HG02870 (cell line): ENCODE data around the gene NIPAL4.
"Not testable (repeated sequence)": the region's sequence is repeated elsewhere in the genome, so short reads cannot be mapped to it uniquely, and the experiment has no call there.

Experiments used
- ATAC-seq: cut with Tn5 transposase; IDR thresholded peaks from one replicate; pipeline ENCODE4 v1.9.1; 2021; ENCODE audit warnings: mild to moderate bottlenecking, moderate library complexity; ENCODE audit not compliant: unreplicated experiment

NIPAL4 gene

DNA sequence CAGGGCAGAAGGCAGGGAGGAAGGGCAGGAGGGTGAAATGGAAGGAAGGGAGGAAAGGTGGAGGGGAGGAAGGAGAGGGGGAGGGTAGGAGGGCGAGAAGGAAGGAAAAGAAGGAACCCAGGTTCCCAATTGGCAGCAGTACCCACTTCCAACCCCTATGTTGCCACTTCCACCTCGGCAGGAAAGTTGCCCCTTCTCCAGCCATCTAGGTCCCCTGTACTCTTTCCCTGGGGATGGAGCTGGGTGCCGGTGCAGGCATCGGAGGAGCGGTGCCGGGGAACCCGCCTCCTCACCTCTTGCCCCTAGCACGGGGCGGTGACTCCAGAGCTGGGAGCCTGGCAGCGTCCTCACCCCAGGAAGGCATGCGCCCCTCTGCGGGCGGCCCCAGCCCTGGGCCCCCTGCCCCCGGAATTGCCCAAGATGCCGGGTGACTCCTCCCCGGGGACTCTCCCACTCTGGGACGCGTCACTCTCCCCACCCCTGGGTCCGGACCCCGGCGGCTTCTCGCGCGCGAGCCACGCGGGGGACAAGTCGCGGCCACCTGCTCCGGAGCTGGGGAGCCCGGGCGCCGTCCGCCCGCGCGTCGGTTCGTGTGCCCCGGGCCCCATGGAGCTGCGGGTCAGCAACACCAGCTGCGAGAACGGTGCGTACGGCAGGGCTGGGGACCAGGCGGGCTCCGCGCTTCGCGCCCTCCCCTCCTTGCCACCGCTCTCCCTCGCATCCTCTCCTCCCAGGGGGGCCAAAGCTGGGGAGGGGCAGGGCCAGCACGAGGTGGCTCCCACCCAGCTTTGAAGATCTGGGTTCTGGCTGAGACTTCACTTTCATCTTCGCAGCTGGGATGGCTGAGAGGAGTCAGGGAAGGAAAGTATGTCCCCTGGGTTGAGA is at the start of gene NIPAL4:
Gene NIPAL4 (plus strand): TSS at position 499 of the 885 bp plus-strand sequence. CDS start 108 bp downstream, at position 607.
- ATAC-seq = no peak

DNA sequence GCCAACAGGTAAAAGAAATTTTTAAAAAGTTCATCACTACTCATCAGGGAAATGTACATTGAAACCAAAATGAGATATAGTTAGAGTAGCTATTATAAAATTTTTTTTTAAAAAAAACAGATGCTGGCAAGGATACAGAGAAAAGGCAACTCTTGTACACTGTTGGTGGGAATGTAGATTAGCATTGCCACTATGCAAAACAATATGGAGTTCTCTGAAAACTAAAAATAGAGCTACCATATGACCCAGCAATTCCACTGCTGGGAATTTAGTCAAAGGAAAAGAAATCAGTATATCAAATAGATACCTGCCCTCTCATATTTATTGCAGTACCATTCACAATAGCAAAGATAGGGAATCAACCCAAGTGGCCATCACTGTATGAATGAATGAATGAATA is 44.2 kb upstream of the NIPAL4 start:
- no peak for ATAC-seq

DNA sequence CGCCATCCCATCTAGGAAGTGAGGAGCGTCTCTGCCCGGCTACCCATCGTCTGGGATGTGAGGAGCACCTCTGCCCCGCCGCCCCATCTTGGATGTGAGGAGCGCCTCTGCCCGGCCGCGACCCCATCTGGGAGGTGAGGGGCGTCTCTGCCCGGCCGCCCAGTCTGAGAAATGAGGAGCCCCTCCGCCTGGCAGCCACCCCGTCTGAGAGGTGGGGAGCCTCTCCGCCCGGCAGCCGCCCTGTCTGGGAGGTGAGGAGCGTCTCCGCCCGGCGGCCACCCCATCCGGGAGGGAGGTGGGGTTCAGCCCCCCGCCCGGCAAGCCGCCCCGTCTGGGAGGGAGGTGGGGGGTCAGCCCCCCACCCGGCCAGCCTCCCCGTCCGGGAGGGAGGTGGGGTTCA is 40.5 kb upstream of the NIPAL4 start:
- not testable (repeated sequence) for ATAC-seq

DNA sequence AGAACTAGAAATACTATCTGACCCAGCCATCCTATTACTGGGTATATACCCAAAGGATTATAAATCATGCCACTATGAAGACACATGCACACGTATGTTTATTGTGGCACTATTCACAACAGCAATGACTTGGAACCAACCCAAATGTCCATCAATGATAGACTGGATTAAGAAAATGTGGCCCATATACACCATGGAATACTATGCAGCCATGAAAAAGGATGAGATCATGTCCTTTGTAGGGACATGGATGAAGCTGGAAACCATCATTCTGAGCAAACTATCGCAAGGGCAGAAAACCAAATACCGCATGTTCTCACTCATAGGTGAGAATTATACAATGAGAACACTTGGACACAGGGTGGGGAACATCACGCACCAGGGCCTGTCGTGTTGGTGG is 30.1 kb upstream of the NIPAL4 start:
- not testable (repeated sequence) for ATAC-seq

DNA sequence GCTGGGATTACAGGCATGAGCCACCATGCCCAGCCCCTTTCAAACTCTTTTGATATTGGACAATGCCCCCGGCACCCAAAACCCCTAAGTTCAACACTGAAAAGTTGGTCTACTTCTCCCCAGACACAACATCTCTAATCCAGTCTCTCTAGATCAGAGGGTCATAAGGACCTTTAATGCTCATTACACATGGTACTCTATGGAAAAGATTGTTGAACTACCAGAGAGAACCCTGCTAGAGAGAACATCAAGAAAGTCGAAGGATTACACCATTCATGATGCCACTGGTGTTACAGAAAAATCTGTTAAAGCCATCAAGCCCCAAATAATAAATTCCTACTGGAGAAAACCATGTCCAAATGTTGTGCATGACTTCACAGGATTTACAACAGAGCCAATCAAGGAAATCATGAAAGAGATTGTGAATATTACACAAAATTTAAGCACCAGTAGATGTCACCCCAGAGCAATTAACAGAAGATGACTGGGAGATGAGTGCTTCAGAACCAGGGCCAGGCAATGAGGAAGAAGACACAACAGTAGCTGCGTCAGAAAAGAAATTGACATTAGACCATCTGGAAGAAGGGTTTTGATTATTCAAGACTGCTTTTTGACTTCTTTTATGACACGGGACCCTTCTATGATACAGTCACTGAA is 28.3 kb upstream of the NIPAL4 start:
- ATAC-seq = no peak

DNA sequence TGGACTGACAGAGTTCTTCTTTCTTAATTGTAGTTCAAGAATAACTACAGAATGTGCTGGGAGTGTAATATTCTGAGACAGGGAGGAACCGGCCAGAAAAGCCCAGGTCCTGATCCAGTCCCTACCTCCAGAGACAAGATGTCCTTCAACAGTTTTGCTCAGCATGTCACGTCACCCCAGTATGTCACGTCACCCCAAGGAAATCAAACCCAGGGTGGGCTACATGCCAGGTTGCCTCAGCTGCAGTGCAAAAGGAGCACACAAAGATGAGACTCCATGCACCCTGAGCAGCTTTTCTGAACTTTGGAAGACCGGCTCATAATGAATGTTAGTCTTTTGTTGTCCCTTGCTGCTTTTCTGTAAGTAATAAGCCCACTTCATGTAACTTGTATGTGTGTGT is 25.9 kb upstream of the NIPAL4 start:
- no peak for ATAC-seq

DNA sequence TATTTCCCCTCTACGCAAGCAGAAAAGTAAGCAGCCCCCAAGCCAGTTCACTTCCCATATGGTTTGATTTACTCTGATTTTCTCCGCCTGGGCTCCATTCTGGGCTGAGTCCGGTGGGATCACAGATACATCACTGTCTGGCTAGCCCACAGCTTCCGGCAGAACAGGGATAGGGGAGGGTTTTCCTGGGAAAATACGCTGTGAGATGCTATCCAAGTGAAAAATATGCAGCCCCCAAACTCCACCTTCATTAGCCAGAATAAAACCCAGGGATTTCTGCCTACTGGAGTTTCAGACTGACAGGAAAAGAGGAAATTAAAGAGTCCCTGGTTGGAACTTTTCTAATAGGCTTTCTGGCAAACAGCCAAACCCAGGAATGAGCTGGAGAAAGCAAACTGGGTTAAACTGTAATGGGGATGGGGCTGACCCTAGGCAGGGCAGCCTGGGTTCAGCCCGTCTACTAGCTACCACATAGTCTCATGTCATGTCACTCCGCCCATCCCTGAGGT is 16.9 kb upstream of the NIPAL4 start:
- no peak for ATAC-seq

DNA sequence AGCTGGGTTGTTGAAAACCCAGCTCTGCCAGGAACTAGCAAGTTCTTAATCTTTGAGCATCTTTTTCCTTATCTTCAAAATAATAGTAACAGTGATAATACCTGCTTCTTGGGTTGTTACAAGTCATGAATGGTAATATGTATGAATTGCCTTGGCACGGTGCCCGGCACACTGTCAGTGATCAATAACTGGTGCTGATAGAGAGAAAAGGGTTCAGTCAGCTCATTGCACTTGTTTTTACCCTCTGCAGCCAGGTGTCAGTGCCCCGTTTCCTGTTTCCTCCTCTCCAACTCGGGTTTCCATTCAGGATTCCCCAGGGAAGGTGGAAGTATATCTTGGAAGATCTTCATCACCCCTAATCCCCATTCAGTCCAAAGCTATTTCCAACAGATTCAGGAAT is 15.8 kb upstream of the NIPAL4 start:
- ATAC-seq = no peak

DNA sequence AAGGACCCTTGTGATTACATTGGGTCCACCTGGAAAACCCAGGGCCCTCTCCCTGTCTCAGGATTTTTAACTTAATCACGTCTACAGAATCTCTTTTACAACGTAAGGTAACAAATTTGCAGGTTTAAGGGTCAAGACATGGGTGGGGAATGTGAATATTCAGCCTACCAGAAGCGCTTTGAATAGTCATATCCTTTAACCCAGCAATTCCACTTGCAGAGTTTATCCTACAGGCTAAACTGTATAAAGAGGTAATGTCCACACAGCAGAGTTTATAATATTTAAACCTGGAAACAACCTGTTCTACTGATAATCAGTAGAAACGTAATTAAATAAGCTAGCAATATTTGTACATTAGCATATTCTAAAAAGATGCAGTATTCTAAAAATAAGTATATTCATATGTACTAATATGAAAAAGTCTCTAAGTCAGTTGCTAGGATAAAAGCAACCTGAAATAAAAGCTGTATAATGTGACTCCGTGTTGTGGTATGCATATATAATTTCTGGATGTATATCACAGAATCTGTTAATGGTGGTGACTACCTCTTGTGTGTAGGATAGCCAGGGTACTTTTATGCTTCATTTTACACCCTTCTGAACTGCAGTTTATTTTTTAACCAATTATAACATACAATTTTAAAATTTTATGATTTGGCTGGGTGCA is 14.1 kb upstream of the NIPAL4 start:
- ATAC-seq = no peak

DNA sequence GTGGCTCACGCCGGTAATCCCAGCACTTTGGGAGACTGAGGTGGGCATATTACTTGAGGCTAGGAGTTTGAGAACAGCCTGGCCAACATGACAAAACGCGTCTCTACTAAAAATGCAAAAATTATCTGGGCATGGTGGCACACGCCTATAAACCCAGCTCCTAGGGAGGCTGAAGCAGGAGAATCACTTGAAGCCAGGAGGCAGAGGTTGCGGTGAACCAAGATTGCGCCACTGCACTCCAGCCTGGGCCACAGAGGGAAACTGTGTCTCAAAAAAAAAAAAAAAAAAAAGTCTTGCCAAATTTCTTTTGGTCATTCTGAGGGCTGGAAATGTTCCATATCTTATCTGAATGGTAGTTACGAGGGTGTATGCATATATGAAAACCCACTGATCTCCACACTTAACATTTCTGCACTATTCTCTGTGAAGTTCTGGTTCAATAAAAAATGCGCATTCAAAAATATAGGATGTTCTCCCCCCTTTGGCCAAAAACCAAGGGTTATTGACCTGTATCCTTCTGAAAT is 13.5 kb upstream of the NIPAL4 start:
- no peak for ATAC-seq

DNA sequence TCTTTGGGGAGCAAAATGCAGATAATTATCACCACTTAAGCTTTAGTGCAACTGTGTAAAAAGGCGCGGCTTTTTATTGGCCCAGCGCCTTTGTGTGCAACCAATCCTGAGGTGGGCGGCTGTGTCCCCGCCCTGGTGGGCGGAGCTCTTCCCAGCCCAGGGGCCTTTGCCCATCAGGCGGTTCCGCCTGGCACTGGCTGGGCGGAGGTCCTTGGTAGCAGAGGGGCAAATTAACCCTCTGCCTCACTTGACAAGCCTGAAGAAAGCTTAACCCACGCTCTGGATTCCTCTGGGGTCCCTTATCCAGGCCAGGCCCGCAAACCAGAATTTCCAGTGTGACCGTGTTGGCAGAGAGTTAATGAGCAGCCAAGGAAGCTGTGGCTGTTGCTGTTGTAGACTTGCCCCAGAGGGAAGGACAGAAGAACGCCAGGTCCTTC is 12.8 kb upstream of the NIPAL4 start:
- ATAC-seq = no peak

DNA sequence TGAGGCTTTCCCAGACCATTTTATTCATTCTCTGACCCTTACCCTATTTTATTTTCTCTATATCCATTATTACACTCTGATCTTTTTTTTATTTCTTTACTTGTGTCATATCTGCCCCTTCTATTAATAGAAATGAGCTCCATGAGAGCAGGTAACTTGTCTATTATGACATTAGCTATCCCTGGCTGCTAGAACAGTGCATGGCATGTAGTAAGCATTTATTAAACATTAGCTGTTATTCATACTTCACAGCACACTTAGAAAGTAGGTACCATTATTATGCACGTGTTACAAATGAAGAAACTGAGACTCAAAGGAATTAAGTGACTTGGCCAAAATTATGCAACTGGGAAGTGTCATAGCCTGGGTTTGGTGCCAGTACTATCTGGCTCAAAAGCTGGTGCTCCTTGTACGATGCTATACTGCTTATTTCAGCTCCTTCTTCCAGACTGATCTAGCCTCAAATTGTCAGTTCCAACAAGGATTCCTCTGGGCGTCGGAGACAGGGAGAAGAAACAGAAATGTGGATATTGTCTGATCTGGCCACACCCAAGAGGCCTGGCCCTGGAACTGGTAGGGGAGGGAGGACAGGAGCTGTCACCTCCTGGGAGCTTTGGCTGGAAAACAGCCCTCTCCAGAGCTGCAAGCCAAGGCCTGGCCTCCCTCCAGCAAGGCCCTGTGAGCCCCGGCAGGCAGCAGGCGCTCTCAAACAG is 10.8 kb upstream of the NIPAL4 start:
- ATAC-seq = no peak

DNA sequence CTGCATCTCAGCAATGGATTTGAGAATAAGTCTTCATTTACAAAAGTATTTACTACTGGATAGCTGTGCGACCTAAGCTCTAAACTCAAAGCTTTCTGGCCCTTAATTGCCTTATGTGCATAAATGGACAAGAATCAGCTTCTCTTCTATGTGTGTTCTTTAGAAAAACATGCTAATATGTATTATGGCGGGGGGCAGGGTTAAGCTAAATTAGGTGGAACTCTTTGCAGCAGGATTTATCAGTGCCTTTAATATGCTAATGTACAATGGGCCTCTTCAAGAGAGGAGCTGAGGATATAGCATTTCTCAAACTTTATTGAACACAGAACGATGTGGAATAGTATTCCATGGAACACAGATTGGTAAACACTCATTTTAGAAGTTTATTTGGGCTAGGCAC is 10.0 kb upstream of the NIPAL4 start:
- ATAC-seq = no peak

DNA sequence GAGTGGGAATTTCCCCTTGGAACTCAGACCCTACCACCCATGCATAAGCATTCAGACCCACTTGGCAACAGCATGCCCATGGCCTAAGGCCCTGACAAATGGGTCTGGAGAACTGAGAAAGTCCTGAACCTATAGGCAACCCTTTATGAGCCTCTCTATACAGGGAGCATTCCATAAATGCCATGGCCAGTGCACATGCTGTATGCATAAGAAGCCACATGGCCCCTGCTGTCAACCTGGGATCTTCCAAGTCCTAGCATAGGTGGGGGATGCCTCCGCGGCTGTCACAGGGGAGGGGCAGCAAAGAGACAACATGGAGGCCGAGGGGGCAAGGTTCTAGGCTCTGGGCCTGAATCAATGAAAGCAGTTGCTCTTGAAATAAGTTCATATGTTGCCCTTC is 8.2 kb upstream of the NIPAL4 start:
- no peak for ATAC-seq

DNA sequence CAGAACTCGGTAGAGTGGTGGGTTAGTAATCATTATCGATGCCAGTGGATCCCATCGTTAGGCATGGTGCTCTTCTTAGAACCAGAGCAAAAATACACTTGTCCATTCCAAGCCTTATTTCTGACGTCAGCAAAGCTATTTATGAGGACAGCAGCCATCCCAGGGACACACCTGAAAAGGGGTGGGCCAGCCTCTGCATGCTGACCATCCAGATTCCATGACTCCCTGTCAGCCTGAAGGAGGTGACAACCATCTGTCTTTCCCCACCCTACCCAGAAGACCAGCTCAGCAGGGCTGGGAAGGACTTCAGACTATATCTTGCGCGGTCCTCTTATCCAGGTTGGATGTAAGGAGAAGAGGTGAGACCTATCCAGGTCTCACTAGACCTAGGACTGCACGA is 5.7 kb upstream of the NIPAL4 start:
- ATAC-seq = no peak

DNA sequence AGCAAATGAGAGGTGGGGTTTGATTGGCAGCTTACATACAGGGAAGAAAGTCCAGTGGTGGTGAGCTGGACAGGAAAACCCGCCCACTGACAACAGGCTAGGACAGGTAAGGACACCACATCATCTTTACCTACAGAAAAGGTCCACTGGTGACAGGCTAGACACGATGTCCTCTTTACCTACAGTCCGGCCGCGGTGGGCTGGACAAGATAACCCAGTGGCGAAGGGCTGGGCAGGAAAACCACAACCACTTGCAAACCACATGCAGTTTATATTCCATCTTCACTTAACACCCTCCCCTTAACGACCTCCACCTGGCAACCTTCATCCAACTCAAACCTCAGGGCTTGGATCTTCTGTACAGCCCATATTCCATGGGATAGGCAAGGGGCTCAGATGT is 5.0 kb upstream of the NIPAL4 start:
- no peak for ATAC-seq

DNA sequence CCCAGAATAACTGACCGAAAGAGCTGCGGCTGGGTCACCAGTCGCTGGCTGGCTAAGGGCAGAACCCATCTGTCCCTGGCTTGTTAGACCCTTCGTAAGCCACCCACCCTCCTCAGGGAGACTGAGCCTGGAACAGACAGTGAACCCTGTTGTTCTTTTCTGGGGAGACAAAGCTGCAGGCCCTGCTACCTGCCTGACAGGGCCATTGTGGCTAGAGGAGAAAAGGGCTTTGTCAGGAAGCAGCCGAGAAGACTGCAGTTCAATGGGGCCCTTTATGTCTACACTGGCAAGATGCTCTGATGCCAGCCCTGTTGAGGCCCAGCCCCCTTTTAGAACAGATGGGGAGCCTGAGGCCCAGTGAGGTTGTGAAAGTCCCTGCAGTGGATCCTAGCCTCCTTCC is 3.7 kb upstream of the NIPAL4 start:
- ATAC-seq = no peak

DNA sequence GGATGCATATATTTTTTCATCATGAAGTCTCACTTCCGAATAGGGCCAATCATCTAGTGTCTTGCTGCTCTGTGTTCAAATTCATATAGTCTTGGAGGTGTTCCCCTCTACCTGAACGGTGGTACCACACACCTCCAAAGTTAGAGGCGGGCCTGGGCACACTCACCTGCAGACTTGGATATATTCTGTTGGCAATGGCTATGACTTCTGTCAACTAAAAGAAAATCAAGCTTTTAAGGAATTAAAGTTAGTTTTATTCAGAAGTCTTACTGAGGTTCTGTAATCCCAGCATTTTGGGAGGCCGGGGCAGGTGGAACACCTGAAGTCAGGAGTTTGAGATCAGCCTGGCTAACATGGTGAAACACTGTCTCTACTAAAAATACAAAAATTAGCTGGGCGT is 2.6 kb upstream of the NIPAL4 start:
- ATAC-seq = no peak

DNA sequence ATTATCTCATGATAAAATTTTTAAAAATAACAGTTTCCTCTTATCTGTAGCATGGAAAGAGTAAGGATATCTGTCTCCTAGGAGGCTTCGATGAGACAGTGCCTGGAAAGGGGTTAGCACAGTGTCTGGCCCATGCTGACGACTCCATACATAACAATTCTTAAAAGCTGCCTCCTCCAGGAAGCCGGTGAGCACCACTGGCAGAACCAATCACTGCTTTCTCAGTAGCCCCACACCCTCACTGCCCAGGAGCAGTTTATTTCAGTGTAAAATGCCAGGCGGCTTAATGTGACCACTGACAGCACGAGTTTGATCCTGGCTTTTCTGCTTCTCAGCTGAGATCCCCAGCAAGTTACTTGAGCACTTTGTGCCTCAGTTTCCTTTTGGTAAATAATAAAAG is 1.2 kb upstream of the NIPAL4 start:
- no peak for ATAC-seq

DNA sequence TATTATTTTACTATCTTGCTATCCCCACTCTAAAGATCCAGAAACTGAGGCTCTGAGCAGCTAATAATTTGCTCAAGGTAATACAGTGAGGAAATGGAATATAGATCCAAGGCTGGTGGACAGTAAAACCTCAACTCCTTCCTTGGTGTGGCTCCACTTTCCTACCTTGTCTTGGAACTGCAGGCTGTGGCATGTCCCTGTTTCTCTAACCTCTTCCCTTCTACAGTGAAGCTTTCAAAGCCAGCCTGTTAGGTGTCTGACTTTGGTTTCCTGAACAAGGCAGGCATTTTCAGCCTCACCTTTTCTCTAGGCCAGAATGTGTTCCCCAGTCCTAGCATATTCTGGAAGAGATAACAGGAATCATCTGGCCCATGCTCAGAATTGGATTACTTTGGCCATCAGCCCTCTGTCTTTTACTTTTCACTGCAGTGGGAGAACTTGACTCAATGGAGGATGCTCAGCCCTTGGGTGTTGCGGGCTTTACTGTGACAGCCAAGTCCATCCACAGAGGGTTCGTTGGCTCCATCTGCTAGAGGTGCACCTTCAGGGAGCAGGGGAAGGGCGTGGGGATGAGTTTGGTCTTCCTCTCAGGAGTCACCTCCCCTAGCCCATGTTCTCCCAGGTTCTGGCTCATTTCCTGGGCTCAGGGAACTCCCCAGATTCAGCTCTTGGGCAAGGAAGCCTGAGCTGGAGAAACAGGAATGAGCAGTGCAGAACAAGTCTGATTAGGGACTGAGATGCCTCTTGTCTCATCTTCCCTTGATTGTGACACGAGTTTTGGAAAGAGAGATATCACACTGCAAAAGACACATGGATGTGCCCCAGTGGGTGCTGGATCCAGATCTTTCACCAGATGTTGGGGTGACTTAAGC is 1.1 kb downstream of the NIPAL4 start:
- ATAC-seq = no peak
